IMR-90 (cell line): ENCODE measurements around the gene CCR5. TPM values are rescaled to one million over a fixed set of nuclear protein-coding genes. Genes with fewer than 3 reads are reported as not detected.

Experiments used
- ATAC-seq: fragments of 200-7000 bp; cut with Tn5 transposase; 2 replicates; pipeline ENCODE4 v1.9.1; 2020; ENCODE audit warnings: low read depth, mild to moderate bottlenecking, moderate library complexity
- BruUV-seq: library from RNA; stranded (reverse); fragments of 400-500 nt; replicated peaks from 2 replicates; lab custom pipeline; 2021; lab: Mats Ljungman, UMichigan
- CTCF ChIA-PET: fragments of 300-600 bp; formaldehyde crosslinking; extraction: SDS; loops from one replicate; lab custom pipeline; 2021; ENCODE audit warnings: antibody characterized with exemption; lab: Yijun Ruan, JAX
- POLR2A ChIA-PET: fragments of 300-600 bp; sonication (Branson Sonifier 250); formaldehyde crosslinking; loops from one replicate; lab custom pipeline; 2022; ENCODE audit warnings: antibody characterized with exemption; ENCODE audit not compliant: unreplicated experiment; lab: Charles Lee
- DNase-seq: peaks from one replicate; pipeline ENCODE4 v3.0.0; 2013
- H2AFZ ChIP-seq: replicated peaks from 2 replicates; pipeline ENCODE3; 2013; ENCODE audit warnings: low read length, mild to moderate bottlenecking; ENCODE audit not compliant: poor library complexity
- H2AK5ac ChIP-seq: 2 replicates; pipeline ENCODE4 v1.6.1; 2013; ENCODE audit warnings: low read depth, low read length, inconsistent platforms
- H2AK9ac ChIP-seq: replicated peaks from 2 replicates; pipeline ENCODE3; 2013; ENCODE audit warnings: mild to moderate bottlenecking, low read depth, low read length, moderate library complexity; ENCODE audit not compliant: poor library complexity
- H2BK120ac ChIP-seq: 2 replicates; pipeline ENCODE4 v1.6.1; 2013; ENCODE audit warnings: low read depth, low read length, inconsistent platforms
- H2BK15ac ChIP-seq: 3 replicates; pipeline ENCODE4 v1.6.1; 2013; ENCODE audit warnings: low read depth, low read length, inconsistent platforms
- H2BK20ac ChIP-seq: 2 replicates; pipeline ENCODE4 v1.6.1; 2013; ENCODE audit warnings: low read depth, mild to moderate bottlenecking, inconsistent platforms, low read length, moderate library complexity
- H2BK5ac ChIP-seq: 2 replicates; pipeline ENCODE4 v1.6.1; 2013; ENCODE audit warnings: mild to moderate bottlenecking, low read depth, low read length, inconsistent platforms; ENCODE audit not compliant: poor library complexity, severe bottlenecking
- H3K14ac ChIP-seq: replicated peaks from 2 replicates; pipeline ENCODE4 v1.6.1; 2013; ENCODE audit warnings: low read depth, low read length, inconsistent platforms
- H3K18ac ChIP-seq: 2 replicates; pipeline ENCODE4 v1.6.1; 2013; ENCODE audit warnings: low read depth, low read length, control low read depth
- H3K23ac ChIP-seq: 2 replicates; pipeline ENCODE4 v1.6.1; 2013; ENCODE audit warnings: low read depth, low read length, inconsistent platforms
- H3K27ac ChIP-seq: 2 replicates; pipeline ENCODE4 v1.5.1; 2013; ENCODE audit warnings: mild to moderate bottlenecking, control low read depth, low read length; ENCODE audit not compliant: insufficient read depth
- H3K27me3 ChIP-seq: 2 replicates; pipeline ENCODE4 v1.6.1; 2013; ENCODE audit warnings: low read length; ENCODE audit not compliant: control insufficient read depth, insufficient read depth
- H3K36me3 ChIP-seq: 2 replicates; pipeline ENCODE4 v1.6.1; 2013; ENCODE audit warnings: low read length, mixed read lengths; ENCODE audit not compliant: control insufficient read depth, insufficient read depth
- H3K4ac ChIP-seq: 2 replicates; pipeline ENCODE4 v1.6.1; 2013; ENCODE audit warnings: low read depth, low read length, inconsistent platforms
- H3K4me1 ChIP-seq: 2 replicates; pipeline ENCODE4 v1.6.1; 2013; ENCODE audit warnings: low read length, mixed read lengths; ENCODE audit not compliant: control insufficient read depth, insufficient read depth
- H3K4me2 ChIP-seq: 2 replicates; pipeline ENCODE4 v1.6.1; 2013; ENCODE audit warnings: low read depth, mild to moderate bottlenecking, control low read depth, low read length, moderate library complexity
- H3K4me3 ChIP-seq: 2 replicates; pipeline ENCODE4 v1.5.1; 2013; ENCODE audit warnings: low read depth, mild to moderate bottlenecking, control low read depth, low read length, moderate library complexity; ENCODE audit not compliant: insufficient read depth
- H3K56ac ChIP-seq: 2 replicates; pipeline ENCODE4 v1.6.1; 2013; ENCODE audit warnings: low read length, inconsistent platforms; ENCODE audit not compliant: insufficient read depth; ENCODE audit errors: extremely low read depth
- H3K79me1 ChIP-seq, 2 experiments: 2 replicates each; pipeline ENCODE4 v1.6.1; 2013; ENCODE audit warnings: low read length in 2 of 2, inconsistent platforms in 1 of 2, low read depth in 1 of 2
- H3K9ac ChIP-seq: 2 replicates; pipeline ENCODE4 v1.6.1; 2013; ENCODE audit warnings: low read depth, low read length, control low read depth
- H3K9me1 ChIP-seq: 2 replicates; pipeline ENCODE4 v1.6.1; 2013; ENCODE audit warnings: low read length, inconsistent platforms; ENCODE audit not compliant: insufficient read depth
- H3K9me3 ChIP-seq: 2 replicates; pipeline ENCODE4 v1.6.1; 2013; ENCODE audit warnings: low read length; ENCODE audit not compliant: control insufficient read depth, insufficient read depth
- H4K20me1 ChIP-seq: 2 replicates; pipeline ENCODE4 v1.6.1; 2013; ENCODE audit warnings: low read length, inconsistent platforms; ENCODE audit not compliant: insufficient read depth
- H4K5ac ChIP-seq: 2 replicates; pipeline ENCODE4 v1.6.1; 2013; ENCODE audit warnings: mild to moderate bottlenecking, low read depth, low read length, control low read depth
- H4K8ac ChIP-seq, 2 experiments: 2 replicates each; pipeline ENCODE4 v1.6.1; 2013; ENCODE audit warnings: low read depth in 2 of 2, low read length in 2 of 2, control low read depth in 1 of 2, inconsistent platforms in 1 of 2
- H4K91ac ChIP-seq: 2 replicates; pipeline ENCODE4 v1.6.1; 2013; ENCODE audit warnings: low read depth, low read length, inconsistent platforms; ENCODE audit not compliant: insufficient read depth
- FOS ChIP-seq: fragments of 150-350 bp; IDR thresholded peaks from 2 replicates; pipeline ENCODE4 v1.6.1; 2016; ENCODE audit warnings: low read depth, low read length
- MXI1 ChIP-seq: IDR thresholded peaks from 2 replicates; pipeline ENCODE4 v1.6.1; 2012; ENCODE audit warnings: low read depth, mild to moderate bottlenecking, low read length, moderate library complexity, borderline replicate concordance
- POLR2A ChIP-seq: IDR thresholded peaks from 2 replicates; pipeline ENCODE4 v1.6.1; 2012; ENCODE audit warnings: mild to moderate bottlenecking, low read depth, low read length
- RFX5 ChIP-seq: IDR thresholded peaks from 2 replicates; pipeline ENCODE4 v1.8.0; 2012; ENCODE audit warnings: low read depth, mild to moderate bottlenecking, low read length, moderate library complexity
- WGBS, 2 experiments: methylation state at CpG; one replicate each; pipeline versions ENCODE4 v1.1.5 to v1.1.7; 2013; ENCODE audit warnings: missing lambda C conversion rate in 2 of 2; ENCODE audit not compliant: insufficient read length in 1 of 2; ENCODE audit errors: extremely low coverage in 2 of 2; 5-methylcytosine and 5-hydroxymethylcytosine counted together
- dilution Hi-C: fragments of 300-500 bp; cut with HindIII; formaldehyde crosslinking; loops from one replicate; pipeline ENCODE4 v1.14.3; 2018; ENCODE audit warnings: low sequenced_read_pairs; ENCODE audit not compliant: unreplicated experiment
- in situ Hi-C: fragments of 300-500 bp; cut with MboI; formaldehyde crosslinking; loops from 3 replicates; pipeline ENCODE4 v1.14.3; 2019; ENCODE audit warnings: low sequenced_read_pairs, inconsistent platforms, mixed read lengths
- intact Hi-C: fragments of 100-400 bp; cut with micrococcal nuclease; formaldehyde crosslinking; loops from 2 replicates; pipeline ENCODE4 v1.10.0; 2022
- polyA plus RNA-seq, 3 experiments: library from polyadenylated mRNA; depleted of rRNA; stranded (reverse); fragments of >200 nt; gene quantifications; 2 replicates each; pipeline ENCODE4 v1.2.3, GENCODE V29; 2012; ENCODE audit warnings: low replicate concordance in 1 of 3
- total RNA-seq: library from RNA; depleted of rRNA; stranded (reverse); fragments of >200 nt; gene quantifications from 2 replicates; pipeline ENCODE4 v1.2.3, GENCODE V29; 2012
- TF ChIP-seq, protein P1 (sequence below): fragments of 150-350 bp; IDR thresholded peaks from 2 replicates; pipeline ENCODE4 v1.6.1; 2016; ENCODE audit warnings: low read depth, mild to moderate bottlenecking, low read length, moderate library complexity, borderline replicate concordance

The CCR5 gene
- total and polyA plus RNA-seq, 2 of the 4 experiments (the other 2 are of a cell fraction), result not detected

DNA sequence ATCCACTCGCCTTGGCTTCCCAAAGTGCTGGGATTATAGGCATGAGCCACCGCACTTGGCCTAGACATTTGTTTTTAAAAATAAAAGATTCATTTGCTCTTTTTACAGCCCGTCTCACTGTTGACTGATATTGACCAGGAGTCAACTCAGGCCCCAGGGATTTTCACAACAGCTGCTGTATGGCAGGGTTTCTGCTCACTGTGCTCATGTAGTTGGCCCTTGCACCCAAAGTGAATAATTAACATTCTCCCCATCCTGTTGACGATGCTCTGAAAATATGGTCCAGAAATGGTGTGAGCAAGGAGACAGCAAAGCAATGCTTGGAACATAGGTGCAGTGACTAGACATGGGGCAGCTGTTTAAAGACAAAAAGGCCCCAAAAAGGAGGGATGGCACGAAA is 2.9 kb upstream of the CCR5 start:
- ATAC-seq, result no peak
- POLR2A ChIA-PET, result no interaction called here
- Histone ChIP-seq H4K8ac (no peak overlapping the region), H3K9ac (no peak overlapping the region), H2BK15ac (no peak overlapping the region), H3K36me3 (no peaks in the 10 kb centered on the region), H3K9me3 (no peaks in the 10 kb centered on the region), H3K4ac (no peak overlapping the region), H2AK5ac (no peak overlapping the region), H3K18ac (no peak overlapping the region), H3K4me1 (no peaks in the 10 kb centered on the region), H3K56ac (no peak overlapping the region), H2AK9ac (no peak overlapping the region), H4K91ac (no peak overlapping the region), H3K79me1 (no peaks in the 10 kb centered on the region), H2BK20ac (no peak overlapping the region), H3K27me3 (peaks cover 38% of the 10 kb centered on the region), H4K5ac (no peak overlapping the region), H3K27ac (no peak overlapping the region), H3K14ac (no peak overlapping the region), H3K4me3 (no peak overlapping the region), H2BK5ac (no peak overlapping the region), H3K4me2 (no peak overlapping the region), H2BK120ac (no peak overlapping the region), H3K23ac (no peak overlapping the region), H3K9me1 (no peaks in the 10 kb centered on the region), H2AFZ (no peak overlapping the region), H4K20me1 (no peaks in the 10 kb centered on the region)
- in situ Hi-C loops, result no loop called here
- no CpG with 5 or more reads among the region's 5 CpGs for WGBS, 2 experiments
- intact Hi-C loops, result no loop called here
- DNase-seq, result no peak
- TF ChIP-seq FOS, result no peak
- no peak for TF ChIP-seq POLR2A
- TF ChIP-seq, protein P1, sequence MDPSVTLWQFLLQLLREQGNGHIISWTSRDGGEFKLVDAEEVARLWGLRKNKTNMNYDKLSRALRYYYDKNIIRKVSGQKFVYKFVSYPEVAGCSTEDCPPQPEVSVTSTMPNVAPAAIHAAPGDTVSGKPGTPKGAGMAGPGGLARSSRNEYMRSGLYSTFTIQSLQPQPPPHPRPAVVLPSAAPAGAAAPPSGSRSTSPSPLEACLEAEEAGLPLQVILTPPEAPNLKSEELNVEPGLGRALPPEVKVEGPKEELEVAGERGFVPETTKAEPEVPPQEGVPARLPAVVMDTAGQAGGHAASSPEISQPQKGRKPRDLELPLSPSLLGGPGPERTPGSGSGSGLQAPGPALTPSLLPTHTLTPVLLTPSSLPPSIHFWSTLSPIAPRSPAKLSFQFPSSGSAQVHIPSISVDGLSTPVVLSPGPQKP, result no peak
- TF ChIP-seq MXI1, result no peak
- TF ChIP-seq RFX5, result no peak
- dilution Hi-C loops, result no loop called here
- no TSS peak for BruUV-seq
- CTCF ChIA-PET, result interaction anchor here (1.5 kb wide), 1 partner anchor 14 kb away, joined by 4 read pairs; the partner anchor contains the start of gene CCR2
